Jurkat, Clone E6-1 (cell line): ENCODE measurements around the gene CNTF.

Experiments
- DNase-seq: peaks from one replicate; pipeline ENCODE4 v3.0.0-alpha.2; 2011; ENCODE audit warnings: low read depth, low spot score
- H3K4me3 ChIP-seq: 2 replicates; pipeline ENCODE4 v1.5.1; 2011; ENCODE audit warnings: mild to moderate bottlenecking, low read length, control low read depth, moderate library complexity

Gene CNTF

DNA sequence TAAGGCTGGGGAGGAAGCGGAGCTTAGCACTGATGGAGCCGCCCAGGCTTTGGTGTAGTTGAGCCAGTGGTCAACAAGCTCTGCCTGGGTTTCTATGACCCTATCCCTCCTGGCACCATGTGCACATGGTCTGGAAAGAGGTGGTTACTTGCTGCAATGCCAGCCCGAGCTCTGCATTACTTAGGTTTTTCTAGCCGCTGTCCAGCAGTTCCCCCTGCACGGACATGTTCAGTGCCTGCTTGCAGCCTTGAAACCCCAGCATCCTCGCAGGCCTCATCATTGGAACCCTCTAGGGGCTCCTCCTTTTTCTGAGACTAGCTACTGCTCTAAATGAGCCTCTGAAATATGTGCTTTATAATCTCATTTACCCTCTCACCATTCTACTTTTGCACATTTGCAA is 16.6 kb downstream of the CNTF start:
- no peak for DNase-seq
- H3K4me3 ChIP-seq = no peak overlapping the region

DNA sequence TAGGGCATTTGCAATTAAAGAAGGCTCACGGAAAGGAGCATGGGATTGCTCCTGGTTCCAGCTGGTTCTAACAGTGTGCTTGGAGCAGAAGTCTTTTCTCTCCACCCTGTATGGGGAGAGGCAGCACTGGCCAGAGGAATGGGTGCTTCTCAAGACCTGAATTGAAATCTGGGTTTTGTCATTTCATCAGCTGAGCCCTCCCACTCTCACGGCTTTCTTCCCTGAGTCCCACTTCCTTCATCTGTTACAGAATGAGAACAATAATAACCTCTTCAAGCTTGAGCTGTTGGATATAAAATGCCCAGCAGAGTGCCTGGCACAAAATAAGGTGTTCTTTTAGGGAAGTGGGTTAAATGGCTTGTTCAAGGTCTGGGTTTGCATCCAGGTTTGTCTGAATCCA is 17.2 kb downstream of the CNTF start:
- H3K4me3 ChIP-seq = no peak overlapping the region
- DNase-seq = no peak

DNA sequence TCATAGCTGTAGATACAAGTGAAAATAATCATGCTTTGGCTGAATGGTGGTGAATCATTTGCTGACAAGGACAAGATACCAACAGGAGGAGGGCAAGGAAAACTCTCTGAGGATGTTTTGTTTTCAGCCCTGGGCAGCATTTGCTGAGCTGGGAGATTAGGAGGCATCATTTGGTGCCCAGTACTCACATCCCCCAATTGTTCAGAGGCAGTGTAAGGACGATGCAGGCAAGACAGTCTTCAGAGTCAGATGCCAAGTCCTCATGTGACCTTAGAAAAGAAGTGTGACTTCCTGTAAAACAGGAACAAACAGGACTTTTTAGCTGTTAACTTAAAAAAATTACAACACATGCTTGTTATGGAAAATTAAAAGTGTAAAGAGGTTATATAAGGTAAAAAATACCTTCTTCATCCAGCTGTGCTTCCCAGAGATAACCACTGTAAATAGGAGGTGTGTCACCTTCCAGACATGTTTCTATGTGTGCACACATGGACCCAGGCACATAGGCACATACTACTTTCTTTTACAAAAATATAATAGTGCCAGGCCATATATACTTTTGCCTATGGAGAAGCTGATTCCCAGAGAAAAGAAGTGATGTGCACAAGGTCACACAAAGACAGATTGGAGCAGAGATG is 18.0 kb downstream of the CNTF start:
- H3K4me3 ChIP-seq = no peak overlapping the region
- peak; percentile 28 for DNase-seq

DNA sequence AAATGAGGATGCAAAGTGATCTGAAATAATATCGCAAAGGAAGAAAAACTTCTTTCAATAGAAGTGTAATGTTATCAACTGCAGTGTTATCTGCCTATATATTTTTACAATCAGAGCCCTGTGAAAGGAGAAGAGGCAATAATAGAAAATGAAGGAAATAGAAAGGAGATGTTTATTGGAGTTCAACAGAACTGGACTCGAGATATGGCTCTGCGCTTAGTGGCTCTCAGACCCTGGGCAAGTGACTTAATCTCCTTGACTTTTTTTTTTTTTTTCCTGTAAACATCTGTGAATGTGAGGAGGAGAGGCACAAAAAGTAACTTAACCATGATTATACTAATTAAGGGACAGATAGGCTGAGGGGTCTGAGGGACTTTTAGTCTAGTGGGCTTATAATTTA is 18.9 kb downstream of the CNTF start:
- no peak for DNase-seq
- no peak overlapping the region for H3K4me3 ChIP-seq

DNA sequence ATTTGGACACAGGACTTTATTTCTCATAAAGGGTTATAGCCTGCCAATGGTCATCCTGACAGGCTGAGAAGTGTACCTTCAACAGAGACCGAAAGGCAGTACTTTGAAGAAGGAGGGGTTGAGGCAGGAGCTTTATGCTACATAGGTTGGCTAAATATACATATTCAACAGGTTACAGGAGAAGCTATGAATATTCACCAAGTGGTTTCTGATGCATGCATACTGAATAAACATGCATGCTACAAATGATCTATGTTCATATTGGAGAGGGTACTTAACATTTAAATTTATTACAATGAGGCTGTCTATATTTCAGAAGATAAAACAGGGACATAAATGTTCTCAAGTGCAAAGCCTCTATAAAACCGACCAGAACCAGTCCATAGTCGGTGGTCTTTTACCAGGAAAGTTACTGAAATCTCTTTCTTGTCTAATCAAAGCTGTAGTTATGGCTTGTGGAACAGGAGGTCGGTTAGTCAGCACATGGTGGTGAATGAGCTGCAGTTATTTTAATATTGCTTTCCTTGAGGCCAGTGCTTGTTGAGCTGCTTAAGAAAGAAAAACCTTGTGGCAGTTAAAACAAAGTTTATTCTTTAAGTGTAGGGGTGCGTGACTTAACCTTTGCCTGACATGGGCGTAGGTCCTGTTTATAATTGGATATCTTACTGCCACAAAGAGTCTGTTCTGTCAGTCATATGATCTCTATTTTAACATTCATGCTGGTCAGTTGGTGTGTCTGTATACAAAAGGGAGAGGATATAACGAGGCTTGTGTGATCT is 19.5 kb downstream of the CNTF start:
- DNase-seq = no peak
- H3K4me3 ChIP-seq = no peak overlapping the region

DNA sequence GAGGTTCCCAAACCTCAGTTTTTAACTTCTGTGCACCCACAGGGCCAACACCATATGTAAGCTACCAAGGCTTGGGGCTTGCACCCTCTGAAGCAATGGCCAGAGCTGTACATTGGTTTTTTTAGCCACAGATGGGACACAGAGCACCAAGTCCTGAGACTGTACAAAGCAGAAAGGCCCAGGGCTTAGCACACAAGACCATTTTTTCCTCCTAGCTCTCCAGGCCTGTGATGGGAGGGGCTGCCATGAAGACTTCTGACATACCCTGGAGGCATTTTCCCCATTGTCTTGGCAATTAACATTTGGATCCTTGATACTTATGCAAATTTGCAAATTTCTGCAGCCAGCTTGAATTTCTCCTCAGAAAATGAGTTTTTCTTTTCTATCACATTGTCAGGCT is 23.4 kb downstream of the CNTF start:
- no peak for DNase-seq
- H3K4me3 ChIP-seq = no peak overlapping the region

DNA sequence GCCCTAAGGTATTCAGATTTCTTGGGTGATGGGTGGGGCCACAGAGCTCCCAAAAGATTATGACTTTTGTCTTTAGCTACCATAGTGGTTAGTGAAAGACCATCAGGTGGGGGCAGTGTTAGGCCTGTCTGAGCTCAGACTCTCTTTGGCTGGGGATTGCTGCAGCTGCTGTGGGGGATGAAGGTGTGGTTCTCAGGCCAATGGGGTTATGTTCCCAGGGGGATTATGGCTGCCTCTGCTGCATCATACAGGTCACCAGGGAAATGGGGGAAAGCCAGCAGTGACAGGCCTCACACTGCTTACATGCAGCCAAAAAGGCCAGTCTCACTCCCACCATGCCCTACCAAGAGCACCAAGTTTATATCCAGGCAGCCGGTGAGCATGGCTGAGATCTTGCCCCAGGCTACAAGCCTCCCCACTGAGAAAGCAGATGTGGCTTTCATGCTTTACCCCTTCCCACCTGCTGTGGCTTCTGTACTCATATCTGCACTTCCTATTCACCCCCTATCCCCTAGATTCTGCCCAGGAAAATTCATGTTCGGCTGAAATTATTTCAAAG is 24.8 kb downstream of the CNTF start:
- no peak overlapping the region for H3K4me3 ChIP-seq
- peak; percentile 61 for DNase-seq

DNA sequence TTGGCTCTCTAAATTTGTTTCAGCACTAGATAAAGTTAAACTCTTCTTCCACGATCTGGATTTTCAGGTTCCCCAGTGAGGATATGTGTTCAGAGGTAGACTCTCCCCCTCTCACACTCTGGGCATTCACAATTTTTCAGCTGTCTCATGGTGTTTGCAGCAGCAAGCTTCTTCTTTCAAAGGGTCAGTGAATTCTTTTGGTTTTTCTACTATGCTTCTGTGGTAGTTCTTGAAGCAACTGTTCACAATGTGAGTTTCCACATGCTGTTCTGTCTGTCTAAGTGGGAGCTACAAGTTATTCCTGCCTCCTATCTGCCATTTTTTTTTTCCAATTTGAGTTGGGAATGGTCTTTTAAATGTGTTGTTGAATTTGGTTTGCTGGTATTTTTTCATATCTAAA is 25.4 kb downstream of the CNTF start:
- no peak for DNase-seq
- no peak overlapping the region for H3K4me3 ChIP-seq

DNA sequence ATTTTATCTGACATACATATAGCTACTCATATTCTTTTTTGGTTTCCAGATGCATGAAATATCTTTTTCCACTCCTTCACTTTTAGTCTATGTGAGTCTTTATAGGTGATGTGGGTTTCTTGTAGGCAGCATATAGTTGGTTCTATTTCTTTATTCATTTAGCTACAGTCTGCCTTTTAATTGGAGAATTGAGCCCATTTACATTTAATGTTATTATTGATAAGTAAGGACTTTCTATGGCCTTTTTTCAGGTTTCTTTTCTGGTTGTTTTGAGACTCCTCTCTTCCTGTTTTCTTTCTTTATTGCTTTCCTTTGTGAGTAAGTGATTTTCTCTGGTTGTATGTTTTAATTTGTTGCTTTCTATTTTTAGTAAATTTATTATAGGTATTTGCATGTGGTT is 27.2 kb downstream of the CNTF start:
- no peak overlapping the region for H3K4me3 ChIP-seq

DNA sequence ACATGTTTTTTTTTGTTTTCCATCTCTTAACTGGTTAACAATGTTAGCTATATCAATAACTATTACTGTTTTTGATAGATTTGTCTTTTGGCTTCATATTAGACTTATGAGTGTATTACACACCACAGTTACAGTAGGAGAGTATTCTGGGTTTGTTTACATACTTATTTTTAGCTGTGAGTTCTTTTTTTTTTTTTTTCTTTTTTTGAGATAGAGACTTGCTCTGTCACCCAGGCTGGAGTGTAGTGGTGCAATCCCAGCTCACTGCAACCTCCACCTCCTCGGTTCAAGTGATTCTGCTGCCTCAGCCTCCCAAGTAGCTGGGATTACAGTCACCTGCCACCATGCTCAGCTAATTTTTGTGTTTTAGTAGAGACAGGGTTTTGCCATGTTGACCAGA is 28.0 kb downstream of the CNTF start:
- H3K4me3 ChIP-seq = no peak overlapping the region
- no peak for DNase-seq

More for the DNA sequence above, 27.2 kb downstream of the CNTF start:
- no peak for DNase-seq

DNA sequence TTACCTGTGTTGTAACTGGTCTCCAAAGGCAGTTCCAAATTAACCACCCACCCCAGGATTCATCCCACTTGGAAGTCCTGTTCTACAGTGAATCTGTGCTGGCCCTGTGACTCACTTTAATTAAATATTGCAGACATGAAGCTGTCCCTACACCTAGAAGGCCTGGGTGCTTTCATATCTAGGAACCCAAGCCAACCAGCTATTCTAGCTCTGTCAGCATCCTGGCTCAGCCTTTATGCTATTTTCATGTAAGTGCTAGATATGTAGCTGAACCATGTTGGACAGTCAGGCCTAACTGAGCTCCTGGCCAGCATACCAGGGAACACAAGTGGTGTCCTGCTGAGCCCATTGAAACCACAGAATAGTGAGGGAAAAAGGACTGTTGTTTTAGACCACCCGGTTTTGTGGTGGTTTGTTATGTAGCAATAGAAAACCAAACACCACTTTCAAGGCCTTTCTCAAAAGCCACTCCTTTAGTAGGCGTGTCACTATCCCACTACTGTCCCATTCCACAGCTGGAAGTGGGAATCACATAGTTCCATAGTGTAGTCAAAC is 30.3 kb downstream of the CNTF start:
- H3K4me3 ChIP-seq = no peak overlapping the region
- DNase-seq = no peak

DNA sequence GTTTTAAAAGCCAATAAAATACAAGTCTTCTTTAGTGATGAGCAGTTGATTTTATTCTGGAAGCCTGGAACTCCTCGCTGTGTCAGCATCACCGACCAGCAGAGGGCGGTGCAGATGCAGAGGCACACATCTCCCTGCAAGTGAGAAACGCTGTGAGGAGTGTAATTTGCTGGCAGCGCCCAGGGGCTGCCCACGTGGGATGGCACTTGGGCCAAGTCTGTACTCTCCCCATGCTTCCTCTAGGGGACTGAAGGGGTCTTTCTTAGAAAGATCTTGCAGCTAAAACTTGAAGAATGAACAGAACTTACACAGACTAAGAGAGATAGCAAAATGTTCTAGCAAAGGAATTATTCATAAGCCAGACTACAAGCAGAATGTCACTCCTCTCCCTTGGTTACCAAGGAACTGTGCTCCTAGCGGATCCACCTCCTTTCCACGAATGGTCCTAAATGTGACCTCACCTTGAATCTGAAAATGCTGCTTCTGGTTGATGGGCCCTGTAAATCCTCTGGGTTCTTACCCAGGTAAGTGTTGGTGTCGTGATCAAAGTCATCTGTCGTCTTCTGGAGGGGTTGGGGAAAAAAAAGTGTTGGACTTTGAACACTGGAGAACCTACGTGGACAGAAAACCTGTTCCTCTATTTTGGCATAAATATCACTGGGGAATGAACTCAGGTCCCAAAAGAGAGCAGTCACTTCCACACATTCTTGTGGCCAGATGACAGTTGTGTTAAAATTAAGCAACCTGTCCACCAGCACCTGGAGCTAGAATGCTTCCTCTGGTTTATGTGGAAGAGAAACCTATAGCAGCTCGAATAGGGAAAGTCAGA is 31.8 kb downstream of the CNTF start:
- H3K4me3 ChIP-seq = no peak overlapping the region
- peak; percentile 80 for DNase-seq

DNA sequence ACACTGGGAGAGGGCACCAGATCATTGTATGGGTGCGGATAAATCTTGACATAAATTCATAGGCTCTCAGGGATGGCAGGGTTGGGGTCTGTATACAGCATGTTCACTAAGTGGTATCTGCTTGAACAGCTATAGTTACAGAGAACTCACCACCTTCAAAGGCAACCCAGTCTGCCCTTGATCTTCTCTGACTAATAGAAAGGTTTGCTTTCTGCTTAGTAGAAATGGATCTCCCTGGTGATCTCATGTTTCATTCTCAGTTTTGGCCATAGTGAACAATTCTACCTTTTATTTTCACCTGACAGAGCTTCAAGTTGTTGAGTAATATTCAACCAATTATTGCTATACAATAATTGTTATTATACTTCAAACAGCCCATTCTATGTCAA is 32.4 kb downstream of the CNTF start:
- no peak for DNase-seq
- no peak overlapping the region for H3K4me3 ChIP-seq

DNA sequence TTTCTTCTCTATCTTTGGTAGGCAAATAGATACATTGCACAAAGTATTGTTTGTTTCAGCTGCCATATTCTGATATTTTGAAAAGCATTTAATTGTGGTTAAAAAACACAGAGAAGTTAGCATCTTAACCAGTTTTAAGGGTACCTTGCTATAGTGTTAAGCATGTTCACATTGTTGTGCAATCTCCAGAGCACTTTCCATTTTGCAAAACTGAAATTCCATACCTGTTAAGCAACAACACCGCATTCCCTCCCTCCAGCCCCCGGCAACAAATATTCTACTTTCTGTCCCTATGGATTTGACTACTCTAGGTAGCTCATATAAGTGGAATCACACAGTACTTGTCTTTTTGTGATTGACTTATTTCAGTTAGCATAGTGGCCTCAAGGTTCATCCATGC is 33.9 kb downstream of the CNTF start:
- DNase-seq = no peak
- H3K4me3 ChIP-seq = no peak overlapping the region

DNA sequence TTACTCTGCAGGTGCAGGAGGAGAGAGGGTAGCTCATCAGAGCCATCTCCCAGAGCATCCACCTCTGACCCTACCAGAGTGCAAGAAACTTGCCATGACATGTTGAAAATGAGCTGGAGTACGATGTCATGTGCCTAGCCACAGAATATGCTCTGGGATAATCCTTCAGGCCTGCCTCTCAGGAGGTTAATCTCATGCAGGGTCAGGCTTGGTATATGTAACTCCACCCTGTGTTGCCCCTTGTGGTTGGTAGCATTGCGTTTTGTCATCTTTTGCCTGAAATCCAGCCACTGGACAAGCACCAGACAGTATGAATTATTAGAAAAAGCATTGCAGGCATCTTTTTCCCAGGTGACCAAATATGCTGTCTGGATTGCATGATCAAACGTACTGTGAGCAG is 36.2 kb downstream of the CNTF start:
- DNase-seq = no peak
- no peak overlapping the region for H3K4me3 ChIP-seq

DNA sequence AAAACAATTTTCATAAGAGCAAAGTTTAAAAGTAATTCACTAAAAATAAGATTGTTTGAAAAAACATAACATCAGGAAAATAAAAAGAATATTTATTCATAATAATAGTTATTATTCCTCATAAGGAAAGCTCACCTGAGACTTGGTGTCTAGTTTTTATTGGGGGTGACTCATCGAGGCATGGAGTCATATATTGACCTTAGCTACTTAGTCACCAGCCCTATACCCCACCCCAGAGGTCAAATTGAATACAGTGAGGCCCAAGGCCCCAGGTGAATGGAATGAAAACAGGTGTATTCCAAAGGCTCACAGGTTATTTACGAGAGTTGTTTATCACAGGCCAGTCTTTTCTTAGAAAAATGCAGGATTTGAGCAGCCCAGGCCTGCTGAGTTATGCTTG is 36.9 kb downstream of the CNTF start:
- no peak for DNase-seq
- no peak overlapping the region for H3K4me3 ChIP-seq

DNA sequence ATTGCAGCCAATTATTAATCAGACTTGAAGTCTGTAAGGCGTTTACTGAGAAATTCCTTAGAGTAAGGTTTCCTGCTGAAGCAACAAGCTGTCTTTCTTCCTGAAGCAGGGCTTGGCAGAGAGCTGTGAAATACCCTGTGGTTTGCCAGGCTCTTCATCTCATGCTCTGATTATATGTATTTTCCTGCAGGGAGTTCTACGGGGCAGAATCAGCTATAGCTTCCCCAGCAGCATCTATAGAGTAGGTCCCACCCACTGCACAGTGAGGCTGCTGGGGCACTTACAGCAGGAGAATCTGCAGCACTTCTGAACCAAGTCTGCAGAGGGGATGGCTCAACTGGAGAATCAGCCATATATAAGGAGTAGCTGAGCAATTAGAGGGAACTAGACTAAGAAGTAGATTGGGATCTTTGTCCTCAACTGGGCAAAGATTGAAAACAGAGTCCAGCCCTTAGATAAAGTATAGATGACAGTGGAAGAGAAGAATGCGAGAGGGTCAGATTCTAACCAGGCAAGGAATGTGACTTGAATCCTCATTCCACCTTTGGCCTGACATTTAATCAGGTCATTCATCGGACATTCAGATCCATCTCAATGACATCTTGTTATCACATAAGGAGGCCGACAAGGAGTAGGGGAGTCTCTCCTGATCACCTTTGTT is 37.6 kb downstream of the CNTF start:
- H3K4me3 ChIP-seq = no peak overlapping the region
- no peak for DNase-seq

DNA sequence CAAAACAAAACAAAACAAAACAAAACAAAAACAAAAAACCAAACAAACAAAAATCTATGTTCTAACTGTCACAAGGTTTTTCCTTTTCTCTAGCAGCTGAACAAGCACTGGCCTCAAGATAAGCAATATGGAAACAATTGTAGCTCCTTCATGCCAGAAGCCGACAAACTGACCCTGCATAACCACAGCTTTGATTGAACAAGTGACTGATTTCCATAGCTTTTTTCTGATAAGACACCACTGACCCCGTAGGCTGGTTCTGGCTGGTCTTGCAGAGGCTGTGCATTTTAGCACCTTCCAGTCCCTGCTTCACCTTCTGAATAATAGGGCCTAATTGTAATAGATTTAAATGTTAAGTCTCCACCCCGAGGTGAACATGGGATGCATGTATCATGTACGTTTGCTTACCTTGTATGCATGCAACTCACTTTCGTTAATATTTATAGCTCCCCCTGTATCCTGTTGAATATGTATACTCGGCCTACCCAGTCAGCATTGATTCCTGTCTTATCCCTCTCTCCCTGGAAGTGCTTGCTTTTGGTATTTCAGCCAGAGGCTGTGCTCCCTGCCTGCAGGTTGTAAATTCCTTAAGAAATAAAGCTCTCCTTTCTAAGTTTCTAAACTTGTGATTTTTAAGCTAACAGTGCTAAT is 49.6 kb downstream of the CNTF start:
- no peak for DNase-seq
- H3K4me3 ChIP-seq = no peak overlapping the region

DNA sequence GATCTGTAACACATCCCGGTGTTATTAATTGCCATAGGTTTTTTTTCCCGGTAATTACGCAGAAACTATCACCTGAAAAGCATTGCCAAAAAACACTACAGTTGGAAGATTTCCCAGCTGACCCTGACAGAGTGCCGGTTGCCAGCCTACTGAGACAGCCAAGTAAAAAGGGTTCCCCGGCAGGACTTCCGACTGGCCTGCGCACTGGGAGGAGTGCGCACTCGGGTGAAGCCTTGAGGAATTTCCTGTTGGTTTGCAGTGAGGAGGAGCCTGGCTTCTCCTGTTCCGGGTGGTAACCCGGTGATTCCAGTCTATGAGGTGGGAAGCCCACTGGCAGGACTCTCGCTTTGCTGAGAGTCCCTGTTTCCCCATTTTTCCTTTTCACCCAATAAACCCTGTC is 52.1 kb downstream of the CNTF start:
- no peak overlapping the region for H3K4me3 ChIP-seq

More for the DNA sequence above, 52.1 kb downstream of the CNTF start:
- no peak for DNase-seq
